Dermis microvascular lymphatic vessel endothelial cell (primary cell): ENCODE results near the gene DYNC1LI2. TPM values are rescaled to one million over a fixed set of nuclear protein-coding genes. Genes with fewer than 3 reads are reported as not detected.
A peak's percentile ranks its signal among the peaks of the same experiment; 100 is the strongest.
"Not testable (repeated sequence)": the region's sequence is repeated elsewhere in the genome, so short reads cannot be mapped to it uniquely, and the experiment has no call there.

Source experiments
- DNase-seq, 2 donors: peaks; one replicate each; pipeline versions ENCODE4 v3.0.0 to v3.0.0-alpha.2; 2010; ENCODE audit warnings: low read depth in 2 of 2
- total RNA-seq: library from RNA; depleted of rRNA; stranded (reverse); fragments of >200 nt; gene quantifications from 2 replicates; pipeline ENCODE4 v1.2.1, GENCODE V29; 2014

Gene DYNC1LI2
- total RNA-seq, 1 donor from 2014 or later, result 101 TPM

- DNase-seq, result peak; percentile 40 to 90
Measured at GRCh38 chr16:66696669-66697630, 54.5 kb downstream of the DYNC1LI2 start, which contains the start of gene CMTM4. TSS of gene CMTM4 (minus strand) at chr16:66696743. CDS start at chr16:66696525, 218 bp downstream.

- DNase-seq, result no peak
Measured at GRCh38 chr16:66695935-66696668, 55.3 kb downstream of the DYNC1LI2 start.

- DNase-seq, result no peak
Measured at GRCh38 chr16:66695471-66695934, 55.9 kb downstream of the DYNC1LI2 start.

GRCh38 chr16:66693149-66693548 lies 58.3 kb downstream of the DYNC1LI2 start:
- no peak for DNase-seq

GRCh38 chr16:66692341-66692740 lies 59.1 kb downstream of the DYNC1LI2 start:
- DNase-seq, result no peak

- DNase-seq, result no peak
Measured at GRCh38 chr16:66691234-66691633, 60.2 kb downstream of the DYNC1LI2 start.

GRCh38 chr16:66690106-66690847 lies 61.1 kb downstream of the DYNC1LI2 start:
- no peak for DNase-seq

- no peak for DNase-seq
Measured at GRCh38 chr16:66689282-66689681, 62.1 kb downstream of the DYNC1LI2 start.

GRCh38 chr16:66687906-66688625 lies 63.3 kb downstream of the DYNC1LI2 start:
- DNase-seq, result no peak

- not testable (repeated sequence) for DNase-seq
Measured at GRCh38 chr16:66685501-66686115, 65.8 kb downstream of the DYNC1LI2 start.

- DNase-seq, result no peak
Measured at GRCh38 chr16:66682271-66682670, 69.1 kb downstream of the DYNC1LI2 start.

GRCh38 chr16:66681676-66682075 lies 69.7 kb downstream of the DYNC1LI2 start:
- no peak for DNase-seq

- no peak for DNase-seq
Measured at GRCh38 chr16:66678337-66678736, 73.1 kb downstream of the DYNC1LI2 start.

- DNase-seq, result no peak
Measured at GRCh38 chr16:66677836-66678235, 73.6 kb downstream of the DYNC1LI2 start.

GRCh38 chr16:66677179-66677578 lies 74.2 kb downstream of the DYNC1LI2 start:
- DNase-seq, result no peak

- DNase-seq, result no peak
Measured at GRCh38 chr16:66676599-66676998, 74.8 kb downstream of the DYNC1LI2 start.

GRCh38 chr16:66673691-66674090 lies 77.7 kb downstream of the DYNC1LI2 start:
- no peak for DNase-seq
